ENCODE results near the gene KDM6A.

DNA sequence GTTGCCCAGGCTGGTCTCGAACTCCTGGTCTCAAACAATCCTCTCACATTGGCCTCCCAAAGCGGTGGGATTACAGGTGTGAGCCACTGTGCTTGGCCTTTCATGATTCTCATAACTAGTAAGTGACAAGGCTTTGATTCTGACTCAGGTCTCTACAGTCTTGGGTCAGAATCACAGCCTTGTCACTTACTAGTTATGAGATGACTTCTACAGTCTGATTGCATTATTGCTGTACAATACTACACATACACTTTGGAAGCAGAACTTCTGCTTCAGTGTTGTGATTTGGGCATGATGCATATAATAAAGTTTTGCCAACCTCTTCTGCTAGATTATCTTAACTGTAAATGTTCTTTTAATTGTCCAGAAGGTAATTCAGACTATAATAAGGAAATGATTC lies 123.3 kb downstream of the KDM6A start:
- TF ChIP-seq, protein P1, sequence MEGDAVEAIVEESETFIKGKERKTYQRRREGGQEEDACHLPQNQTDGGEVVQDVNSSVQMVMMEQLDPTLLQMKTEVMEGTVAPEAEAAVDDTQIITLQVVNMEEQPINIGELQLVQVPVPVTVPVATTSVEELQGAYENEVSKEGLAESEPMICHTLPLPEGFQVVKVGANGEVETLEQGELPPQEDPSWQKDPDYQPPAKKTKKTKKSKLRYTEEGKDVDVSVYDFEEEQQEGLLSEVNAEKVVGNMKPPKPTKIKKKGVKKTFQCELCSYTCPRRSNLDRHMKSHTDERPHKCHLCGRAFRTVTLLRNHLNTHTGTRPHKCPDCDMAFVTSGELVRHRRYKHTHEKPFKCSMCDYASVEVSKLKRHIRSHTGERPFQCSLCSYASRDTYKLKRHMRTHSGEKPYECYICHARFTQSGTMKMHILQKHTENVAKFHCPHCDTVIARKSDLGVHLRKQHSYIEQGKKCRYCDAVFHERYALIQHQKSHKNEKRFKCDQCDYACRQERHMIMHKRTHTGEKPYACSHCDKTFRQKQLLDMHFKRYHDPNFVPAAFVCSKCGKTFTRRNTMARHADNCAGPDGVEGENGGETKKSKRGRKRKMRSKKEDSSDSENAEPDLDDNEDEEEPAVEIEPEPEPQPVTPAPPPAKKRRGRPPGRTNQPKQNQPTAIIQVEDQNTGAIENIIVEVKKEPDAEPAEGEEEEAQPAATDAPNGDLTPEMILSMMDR (IDR thresholded peaks at IDR 0.05; ENCODE audit: low read length), result no peak
- TF ChIP-seq EZH2 (IDR thresholded peaks at IDR 0.05; ENCODE audit: borderline replicate concordance, low read length), result no peak
